Stimulated activated CD8-positive, alpha-beta memory T cell treated with anti-CD3 and anti-CD28 coated beads, Interleukin-7, amount 100 ng/mL, for 48 hours (primary cell): ENCODE results near the gene ADARB2.

ENCODE experiments used
- DNase-seq, 2 donors: peaks; one replicate each; pipeline ENCODE4 v3.0.0-alpha.2; 2020; ENCODE audit warnings: low read depth in 1 of 2; ENCODE audit errors: extremely low read depth in 1 of 2

ADARB2 gene

DNA sequence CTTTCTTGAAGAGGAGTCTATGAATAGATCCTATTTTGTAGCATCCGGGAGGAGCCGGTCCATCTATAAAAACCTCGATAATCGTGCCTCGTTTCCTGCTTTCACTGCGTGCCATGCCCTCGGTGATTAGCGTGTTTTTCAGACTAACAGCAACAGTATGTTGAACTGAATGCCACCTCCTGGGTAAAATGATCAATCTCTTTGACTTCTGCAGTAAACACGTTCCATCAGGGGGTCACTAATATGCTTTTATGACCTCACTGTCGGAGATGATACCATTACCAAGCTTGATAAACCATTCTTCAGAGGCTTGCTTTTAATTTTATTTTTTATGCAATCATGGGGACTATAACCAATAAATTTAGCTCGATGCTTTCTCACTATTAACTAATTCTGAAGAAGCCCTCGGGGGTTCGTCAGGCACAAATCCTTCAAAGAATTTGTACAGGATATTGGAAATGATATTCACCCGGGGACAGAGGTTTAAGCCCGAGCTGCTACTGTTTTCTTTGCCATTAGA lies 228.3 kb downstream of the ADARB2 start:
- no peak for DNase-seq

DNA sequence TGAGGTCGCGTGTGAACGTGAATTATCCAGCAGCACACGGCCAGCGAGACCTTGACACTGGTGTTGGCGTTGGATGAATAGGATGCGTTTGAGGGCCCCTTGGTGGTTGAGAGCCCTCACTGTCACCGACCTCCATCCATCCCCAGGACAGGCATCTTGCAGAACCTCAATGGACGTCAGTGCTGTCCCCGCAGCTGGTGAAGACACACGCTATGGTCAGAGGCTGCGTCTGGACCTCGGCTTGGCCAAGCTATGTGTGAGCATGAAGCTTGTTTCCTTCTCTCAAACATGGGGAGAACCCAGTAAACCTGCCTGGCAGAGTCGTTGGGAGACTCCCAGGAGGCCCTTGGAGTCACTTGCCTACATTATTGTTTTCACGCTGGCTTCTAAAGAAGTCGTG lies 229.2 kb downstream of the ADARB2 start:
- DNase-seq, result no peak

DNA sequence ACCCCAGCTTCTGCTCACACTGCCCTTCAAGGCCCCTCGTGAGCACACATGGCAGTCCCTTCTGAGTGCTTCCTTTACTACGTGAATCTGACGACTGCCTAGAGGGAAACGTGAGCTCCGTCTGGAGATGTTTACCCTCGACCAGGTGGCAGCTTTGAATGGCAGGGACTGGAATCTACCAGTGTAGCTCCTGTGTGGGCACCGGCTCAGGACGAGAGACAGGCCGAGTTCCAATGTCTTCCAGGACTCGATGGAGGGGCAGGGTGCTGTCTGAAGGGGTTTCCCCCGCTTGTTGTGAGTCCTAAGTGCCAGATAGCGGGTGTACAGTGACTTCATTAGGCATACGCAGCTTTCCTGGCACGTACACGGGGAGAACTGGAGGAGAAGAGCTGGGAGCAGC lies 229.9 kb downstream of the ADARB2 start:
- no peak for DNase-seq

DNA sequence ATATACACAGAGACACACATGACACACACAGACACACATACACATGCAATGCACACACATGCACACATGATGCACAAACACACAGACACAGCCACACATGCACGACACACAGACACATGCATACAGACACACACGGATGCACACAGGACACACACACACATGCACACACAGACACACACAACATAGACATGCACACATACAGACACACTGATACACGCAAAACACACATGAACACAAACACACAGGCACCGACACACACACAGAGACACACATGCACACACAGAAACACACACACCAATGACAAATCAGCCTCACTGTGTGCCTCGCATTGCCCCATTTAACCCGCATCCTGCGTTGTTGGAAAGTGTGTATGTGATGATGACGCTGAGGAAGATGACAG lies 232.4 kb downstream of the ADARB2 start:
- DNase-seq, result no peak

DNA sequence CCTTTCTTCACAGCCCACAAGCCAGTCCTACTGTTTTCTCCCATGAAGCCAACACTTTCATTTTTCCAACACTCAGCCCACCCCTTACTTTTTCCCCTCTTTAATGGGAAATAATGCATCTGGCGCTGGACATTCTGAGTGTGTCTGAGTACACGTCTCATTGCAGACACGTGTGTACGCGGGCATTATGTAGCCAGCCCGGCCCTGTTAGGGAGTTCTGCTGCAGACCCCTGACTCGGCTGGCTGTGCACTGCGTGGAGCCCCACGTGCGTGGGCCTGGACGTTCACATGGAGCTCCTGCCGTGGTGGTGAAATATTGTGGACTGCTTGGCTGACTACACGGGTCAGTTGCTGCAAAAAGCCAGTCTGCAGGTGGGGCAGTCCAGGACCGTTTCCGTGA lies 233.0 kb downstream of the ADARB2 start:
- no peak for DNase-seq

DNA sequence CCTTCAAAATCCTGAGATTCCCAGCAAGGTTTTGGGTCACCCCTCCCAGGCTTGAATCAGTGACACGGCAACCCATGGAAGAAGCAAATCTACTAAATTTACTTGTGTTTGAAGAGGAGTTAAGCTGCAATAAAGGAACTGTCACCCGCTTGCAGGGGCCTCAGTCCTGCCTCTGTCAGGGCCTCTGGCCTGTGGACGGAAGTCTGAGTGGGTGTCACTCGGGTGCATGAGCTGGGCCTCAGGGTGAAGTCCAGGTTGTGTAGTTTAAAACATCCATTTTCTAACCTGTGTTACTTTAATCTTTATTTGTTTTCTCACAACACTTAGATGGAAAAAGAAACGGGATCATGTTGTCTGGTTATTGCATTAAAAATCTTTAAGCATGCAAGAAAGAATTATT lies 234.9 kb downstream of the ADARB2 start:
- DNase-seq, result no peak

DNA sequence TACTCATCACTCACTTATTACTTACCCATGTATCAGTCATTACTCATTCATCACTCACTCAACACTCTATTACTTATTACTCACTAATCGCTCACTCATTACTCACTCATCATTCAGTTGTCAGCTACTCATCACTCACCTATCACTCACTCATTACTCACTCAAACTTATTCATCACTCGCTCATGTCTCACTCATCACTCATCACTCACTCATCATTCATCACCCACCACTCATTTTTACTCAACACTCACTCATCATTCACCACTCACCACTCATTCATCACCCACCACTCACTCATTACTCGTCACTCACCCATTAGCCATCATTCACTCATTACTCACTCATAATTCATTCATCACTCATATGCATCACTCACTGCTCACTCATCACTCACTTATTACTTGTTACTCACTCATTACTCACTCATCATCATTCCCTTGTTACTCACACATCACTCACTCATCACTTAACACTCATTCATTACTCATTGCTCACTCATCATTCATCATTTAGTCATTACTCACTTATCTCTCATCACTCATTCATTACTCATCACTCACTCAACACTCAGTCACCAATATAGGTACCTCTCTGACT lies 237.9 kb downstream of the ADARB2 start:
- DNase-seq, result no peak

DNA sequence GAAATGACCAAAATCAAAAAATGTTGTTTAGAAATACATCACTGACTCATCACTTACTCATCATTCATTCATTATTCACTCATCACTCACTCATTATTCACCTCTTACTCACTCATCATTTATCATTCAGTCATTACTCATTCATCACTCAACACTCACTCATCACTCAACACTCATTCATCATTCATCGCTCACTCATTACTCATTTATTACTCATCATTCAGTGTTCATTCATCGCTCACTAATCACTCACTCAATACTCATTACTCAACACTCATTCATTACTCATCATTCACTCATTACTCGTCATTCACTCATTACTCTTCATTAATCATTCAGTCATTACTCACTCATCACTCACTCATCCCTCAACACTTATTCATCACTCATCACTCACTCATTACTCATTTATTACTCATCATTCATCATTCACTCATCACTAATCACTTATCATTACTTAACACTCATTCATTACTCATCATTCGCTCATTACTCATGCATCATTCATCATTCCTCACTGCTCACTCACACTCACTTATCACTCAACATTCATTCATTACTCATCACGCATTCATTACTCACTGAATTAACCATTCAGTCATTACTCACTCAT lies 238.5 kb downstream of the ADARB2 start:
- no peak for DNase-seq

DNA sequence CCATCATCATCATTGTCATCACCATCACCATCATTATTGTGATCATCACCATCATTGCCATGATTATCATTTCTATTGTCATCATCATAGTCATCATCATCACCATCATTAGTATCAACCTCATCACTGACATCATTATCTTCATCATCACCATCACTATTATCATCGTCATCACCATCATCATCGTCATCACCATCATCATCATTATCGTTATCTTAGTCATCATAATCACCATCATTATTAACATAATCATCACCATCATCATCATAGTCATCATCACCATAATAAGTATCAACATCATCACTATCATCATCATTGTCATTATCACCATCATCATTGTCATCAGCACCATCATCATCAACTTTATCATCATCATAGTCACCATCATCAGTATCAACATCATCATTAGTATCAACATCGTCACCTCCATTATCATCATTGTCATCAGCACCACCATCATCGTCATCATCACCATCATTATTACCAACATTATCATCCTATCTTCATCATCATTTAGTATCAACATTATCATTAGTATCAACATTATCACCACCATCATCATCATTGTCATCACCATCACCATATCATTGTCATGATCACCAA lies 241.3 kb downstream of the ADARB2 start:
- no peak for DNase-seq

DNA sequence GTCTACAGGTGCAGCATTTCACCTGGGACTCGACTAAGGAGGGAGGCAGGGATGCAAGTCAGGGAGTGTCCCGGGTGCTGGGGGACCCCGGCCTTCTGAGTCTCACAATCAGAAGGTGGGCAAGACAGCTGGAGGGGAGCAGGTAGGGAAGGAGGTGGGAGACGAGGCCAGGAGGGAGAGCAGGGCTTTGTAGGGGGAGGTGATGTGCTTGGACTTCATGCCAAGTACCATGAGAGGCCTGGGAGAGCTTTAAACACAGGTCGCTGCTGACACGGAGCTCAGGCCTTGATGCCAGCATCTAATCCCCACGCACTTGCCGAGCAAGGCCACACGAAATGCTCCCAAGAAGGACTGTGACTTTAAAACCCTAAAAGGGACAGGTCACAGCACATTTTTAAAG lies 244.7 kb downstream of the ADARB2 start:
- no peak for DNase-seq

DNA sequence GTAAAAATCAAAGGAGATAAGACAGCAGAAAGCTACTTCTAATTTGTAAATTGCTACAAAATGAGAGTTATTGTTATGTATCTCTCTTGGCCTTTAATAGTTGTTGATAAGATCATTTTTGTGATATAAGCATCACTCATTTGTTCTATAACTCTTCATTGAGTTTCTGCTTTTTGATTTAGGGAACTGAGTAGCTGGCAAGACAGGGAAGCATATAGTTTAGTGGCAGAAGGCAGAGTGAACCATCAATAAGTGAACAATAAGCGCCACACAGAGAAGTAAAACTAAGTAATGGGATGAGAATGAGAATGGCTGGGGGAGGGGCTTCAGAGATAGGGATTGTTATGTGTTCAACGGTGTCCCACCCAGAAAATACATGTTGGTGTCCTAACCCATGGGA lies 245.4 kb downstream of the ADARB2 start:
- no peak for DNase-seq

DNA sequence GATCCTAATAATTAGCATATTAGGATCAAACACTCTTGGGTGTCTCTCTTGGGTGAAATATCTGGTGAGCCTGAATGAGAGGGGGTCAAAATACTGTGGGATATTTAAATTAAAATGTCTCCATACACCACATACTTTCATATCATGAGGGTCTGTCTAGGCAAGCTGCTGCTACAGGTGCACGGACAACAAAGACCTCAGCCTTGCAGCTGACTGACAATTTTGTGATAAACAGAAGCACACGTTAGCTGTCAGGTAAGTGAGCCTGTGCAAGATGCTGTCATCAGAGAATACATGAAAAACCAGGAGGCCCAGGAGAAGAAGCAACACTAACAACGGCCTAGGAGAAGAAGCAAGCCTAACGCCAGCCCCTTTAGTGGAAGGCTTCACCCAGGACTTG lies 247.5 kb downstream of the ADARB2 start:
- no peak for DNase-seq

DNA sequence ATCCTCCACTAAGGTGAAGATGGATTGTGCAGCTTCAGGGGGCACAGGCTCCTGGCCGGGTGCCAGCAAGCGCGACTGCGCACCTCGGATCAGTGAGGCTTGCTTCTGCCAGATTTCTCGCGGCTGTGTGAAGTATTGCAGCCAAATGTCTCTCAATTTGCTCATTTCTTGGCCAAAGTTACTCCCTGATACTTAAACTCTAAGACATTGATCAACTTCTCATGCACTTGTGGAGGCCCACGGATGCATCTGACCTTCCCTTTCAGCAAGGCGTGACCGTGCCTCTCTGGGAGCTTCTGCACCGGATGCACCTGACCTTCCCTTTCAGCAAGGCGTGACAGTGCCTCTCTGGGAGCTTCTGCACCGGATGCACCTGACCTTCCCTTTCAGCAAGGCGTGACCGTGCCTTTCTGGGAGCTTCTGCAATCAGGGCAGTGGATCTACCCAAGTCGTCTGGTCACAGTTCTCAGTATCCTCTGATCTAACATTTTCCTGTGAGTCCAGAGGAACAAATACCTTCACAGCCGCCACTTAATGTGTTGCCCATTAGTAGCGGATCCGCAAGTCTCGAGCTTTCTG lies 248.3 kb downstream of the ADARB2 start:
- DNase-seq, result no peak

DNA sequence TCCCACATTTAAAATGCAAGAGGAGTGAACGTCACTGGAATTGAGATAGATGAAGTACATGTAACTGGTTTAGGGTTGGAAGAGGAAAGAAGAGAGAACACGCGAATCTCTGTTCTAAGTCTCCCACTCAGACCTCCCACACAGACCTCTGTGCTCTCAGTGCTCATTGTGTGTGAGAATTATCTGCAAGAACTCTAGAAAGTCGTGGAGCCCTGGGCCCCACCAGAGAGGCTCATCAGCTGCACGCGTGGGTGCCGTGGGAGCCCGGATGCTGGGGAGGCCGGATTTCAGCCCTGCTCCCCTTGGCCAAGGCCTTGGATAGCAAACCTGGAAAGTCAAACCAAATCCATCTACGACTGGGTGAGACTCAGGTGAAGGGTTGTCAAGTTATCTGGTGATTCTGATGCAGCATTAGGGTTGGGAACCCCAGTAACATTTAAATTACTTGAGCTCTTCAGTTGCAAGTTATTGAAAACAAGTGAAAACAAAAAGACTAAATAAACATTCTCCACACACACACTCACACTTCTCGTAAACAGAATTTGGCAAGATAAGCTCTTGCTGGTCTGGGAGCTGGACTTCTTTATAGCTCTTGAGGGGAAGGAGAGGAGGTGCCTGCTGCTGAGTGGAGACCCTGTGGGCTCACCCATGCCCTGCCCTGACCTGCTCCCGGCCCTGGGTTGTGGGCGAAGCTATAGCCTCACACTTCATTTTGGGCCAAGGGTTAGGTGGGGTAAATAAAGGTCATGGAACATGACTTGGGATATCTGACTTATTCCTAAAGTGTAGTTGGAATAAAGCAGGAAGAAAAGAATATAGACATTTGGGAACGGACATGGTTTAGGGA lies 250.3 kb downstream of the ADARB2 start:
- no peak for DNase-seq

DNA sequence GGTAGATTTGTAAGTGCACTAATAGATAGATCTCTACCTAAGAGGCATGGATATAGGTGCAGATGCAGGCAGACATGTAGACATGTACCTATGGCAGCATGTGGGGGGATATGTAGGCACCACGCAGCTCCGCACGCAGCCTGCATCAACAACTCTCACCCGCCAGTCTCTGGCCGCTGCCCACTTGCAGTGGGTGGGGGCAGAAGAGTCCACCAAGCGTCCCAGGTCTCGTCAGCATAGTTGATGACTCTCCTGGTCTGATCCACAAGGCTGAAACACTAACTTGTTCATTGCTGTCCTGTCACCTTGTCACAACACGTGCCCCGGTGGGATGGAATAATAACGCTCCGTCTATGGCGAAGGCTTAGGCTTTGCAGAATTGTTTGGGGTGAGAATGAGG lies 252.0 kb downstream of the ADARB2 start:
- DNase-seq, result no peak

DNA sequence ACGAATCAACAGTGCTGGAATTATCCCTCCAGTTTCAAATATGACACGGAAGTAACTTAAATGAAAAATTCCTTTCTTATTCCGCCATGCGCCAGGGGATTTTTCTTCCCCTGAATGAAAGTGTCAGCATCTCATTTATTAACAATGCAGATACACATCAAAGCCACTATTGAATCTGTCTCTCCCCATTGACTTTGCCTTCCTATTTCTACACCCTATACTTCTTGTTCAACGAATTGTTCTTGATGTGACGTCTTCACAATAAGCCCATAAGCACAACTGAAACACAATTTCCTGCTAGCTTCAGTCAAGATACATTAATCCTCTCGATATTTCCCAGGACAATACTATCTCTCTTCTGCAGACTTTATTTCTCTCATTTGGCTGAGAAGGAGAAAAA lies 253.5 kb downstream of the ADARB2 start:
- no peak for DNase-seq

DNA sequence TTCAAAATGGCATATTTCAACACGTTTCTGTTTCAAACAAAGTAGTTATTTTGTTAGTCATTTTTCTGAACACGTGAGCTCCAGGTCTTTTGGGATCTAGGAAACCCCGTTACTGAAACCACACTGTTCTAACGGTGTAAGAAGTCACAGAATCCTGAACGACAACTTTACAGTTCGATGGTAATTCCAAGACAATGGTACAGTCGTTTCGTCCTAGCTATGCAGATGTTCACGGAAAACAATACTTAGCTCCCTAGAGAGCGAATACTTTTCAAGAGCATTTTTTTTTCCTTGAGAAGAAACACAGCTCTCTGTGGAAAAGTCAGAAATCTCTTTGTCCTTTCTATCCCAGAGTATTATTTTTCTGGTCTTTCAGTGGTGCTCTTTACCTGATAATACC lies 254.1 kb downstream of the ADARB2 start:
- DNase-seq, result no peak

DNA sequence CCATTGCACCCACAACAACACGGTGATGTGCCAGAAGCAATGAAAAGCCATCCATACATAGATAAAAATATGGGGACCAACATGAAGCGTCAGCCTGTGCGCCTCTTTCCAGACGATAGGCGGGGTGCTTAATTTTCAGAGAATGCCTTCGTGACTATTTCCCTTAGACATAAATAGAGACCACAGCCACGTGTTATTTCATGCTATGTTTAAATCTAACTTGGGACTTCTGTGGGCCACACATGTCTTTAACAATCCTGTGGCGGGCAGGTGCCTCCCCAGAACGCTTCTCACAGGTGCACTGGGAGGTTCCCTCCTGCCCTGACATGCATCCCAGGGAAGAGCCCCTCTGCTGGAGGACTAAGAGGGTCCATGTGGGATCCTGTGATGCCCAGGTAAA lies 259.7 kb downstream of the ADARB2 start:
- no peak for DNase-seq

DNA sequence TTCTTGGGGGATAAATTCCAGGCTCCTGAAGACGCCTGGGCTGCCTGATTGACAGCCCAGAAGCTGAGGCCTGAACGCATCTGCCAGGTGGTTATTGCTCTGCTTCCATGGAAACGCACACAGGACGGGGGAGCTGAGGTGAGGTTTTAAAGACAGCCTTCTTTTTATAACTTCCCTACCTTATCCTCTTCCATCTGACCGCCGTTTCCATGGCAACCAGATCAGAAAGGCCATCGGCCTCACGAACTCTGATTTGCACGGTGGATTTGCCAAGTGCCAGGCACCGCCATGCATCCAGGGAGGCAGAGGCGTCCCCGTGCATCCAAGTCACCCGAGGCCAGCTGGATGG lies 260.9 kb downstream of the ADARB2 start:
- no peak for DNase-seq

DNA sequence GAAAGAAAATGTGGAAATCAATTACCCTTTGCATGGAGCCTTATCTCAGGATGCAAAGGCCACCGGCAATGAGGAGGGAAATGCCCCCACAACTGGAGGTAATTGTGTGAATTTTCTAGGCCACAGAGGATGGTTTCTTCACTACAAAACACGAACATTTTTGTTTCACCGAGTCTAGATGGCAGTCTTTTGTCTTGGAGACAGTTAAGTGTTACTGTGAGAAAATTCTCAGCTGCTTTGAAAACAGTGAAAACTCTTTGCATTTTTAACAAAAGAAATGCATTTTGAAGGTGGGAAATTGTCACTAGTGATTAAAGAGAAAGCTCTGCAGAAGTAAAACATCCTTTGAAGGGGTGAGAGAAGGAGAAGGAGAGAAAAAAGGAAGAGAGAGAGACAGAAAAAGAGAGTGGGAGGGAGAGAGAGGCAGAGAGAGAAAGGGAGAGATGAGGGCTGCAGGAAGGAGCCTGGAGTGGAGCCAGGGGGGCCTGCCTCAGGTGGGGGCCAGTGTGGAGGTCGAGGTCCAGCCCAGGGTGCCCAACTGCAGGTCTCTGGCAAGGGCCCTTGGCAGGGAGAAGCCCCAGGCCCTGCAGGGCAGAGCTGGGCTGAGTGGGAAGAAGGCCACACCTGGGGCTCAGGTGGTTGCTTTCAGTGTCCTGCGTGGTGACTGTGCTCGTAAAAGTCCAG lies 261.4 kb downstream of the ADARB2 start:
- DNase-seq, result no peak

DNA sequence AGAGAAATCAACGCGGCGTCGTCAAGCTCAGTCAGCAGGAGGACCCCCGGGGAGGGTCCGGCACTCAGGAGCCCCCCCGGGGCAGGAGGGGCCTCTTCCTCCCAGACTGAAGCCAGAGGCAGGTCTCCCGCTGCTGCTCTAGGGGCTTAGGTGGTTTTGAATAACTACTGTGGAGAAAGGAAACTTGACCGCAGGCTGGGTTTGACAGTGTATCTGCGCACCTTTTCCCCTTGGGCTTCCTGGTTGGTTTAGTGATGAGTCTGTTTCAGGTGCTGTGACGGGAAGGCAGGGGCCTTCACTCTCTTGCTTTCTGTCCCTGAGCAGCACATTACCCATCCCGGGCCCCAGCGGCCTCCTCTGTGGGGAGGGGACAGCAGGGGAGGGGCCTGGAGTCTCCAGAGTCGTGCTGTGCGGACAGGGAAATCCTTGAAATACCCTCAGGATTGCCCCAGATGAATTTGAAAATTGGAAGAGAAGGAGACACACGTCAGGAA lies 262.2 kb downstream of the ADARB2 start:
- no peak for DNase-seq
